ENCODE data around the gene TTC34.

Gene TTC34

GRCh38 chr1:2611621-2612437 is 189.7 kb downstream of the TTC34 start:
- Histone ChIP-seq H3K27me3 (ENCODE audit: insufficient read depth, low read length) (peaks cover 46% of the 10 kb centered on the region), H3K27ac (ENCODE audit: low read depth, low read length) (no peak overlapping the region), H3K4me3 (ENCODE audit: low read depth, low read length) (no peak overlapping the region)

GRCh38 chr1:2611031-2611501 is 190.4 kb downstream of the TTC34 start:
- Histone ChIP-seq H3K36me3 (ENCODE audit: insufficient read depth, low read length) (no peaks in the 10 kb centered on the region), H3K4me1 (ENCODE audit: control insufficient read depth, insufficient read depth, low read length, unreplicated experiment) (peaks cover 8% of the 10 kb centered on the region), H3K27ac (ENCODE audit: low read depth, low read length) (no peak overlapping the region), H2AFZ (ENCODE audit: low read length, unreplicated experiment) (no peak overlapping the region), H3K79me2 (ENCODE audit: control insufficient read depth, insufficient read depth, low read length, unreplicated experiment) (no peaks in the 10 kb centered on the region), H3K4me3 (ENCODE audit: low read depth, low read length) (peak overlapping the region; percentile 40; the same call in 1 of the 2 replicates), H3K27me3 (ENCODE audit: insufficient read depth, low read length) (peaks cover 41% of the 10 kb centered on the region)

More at GRCh38 chr1:2611621-2612437, 189.7 kb downstream of the TTC34 start:
- Histone ChIP-seq H2AFZ (ENCODE audit: low read length, unreplicated experiment) (no peak overlapping the region), H3K79me2 (ENCODE audit: control insufficient read depth, insufficient read depth, low read length, unreplicated experiment) (no peaks in the 10 kb centered on the region), H3K36me3 (ENCODE audit: insufficient read depth, low read length) (no peaks in the 10 kb centered on the region), H3K4me1 (ENCODE audit: control insufficient read depth, insufficient read depth, low read length, unreplicated experiment) (peaks cover 8% of the 10 kb centered on the region)

GRCh38 chr1:2610036-2610959 is 191.2 kb downstream of the TTC34 start:
- Histone ChIP-seq H3K4me3 (ENCODE audit: low read depth, low read length) (peak overlapping the region; percentile 40; the same call in 1 of the 2 replicates), H3K27me3 (ENCODE audit: insufficient read depth, low read length) (peaks cover 39% of the 10 kb centered on the region), H3K79me2 (ENCODE audit: control insufficient read depth, insufficient read depth, low read length, unreplicated experiment) (no peaks in the 10 kb centered on the region), H3K27ac (ENCODE audit: low read depth, low read length) (no peak overlapping the region), H3K4me1 (ENCODE audit: control insufficient read depth, insufficient read depth, low read length, unreplicated experiment) (peaks cover 8% of the 10 kb centered on the region), H2AFZ (ENCODE audit: low read length, unreplicated experiment) (no peak overlapping the region), H3K36me3 (ENCODE audit: insufficient read depth, low read length) (no peaks in the 10 kb centered on the region)

GRCh38 chr1:2609319-2610035 is 192.0 kb downstream of the TTC34 start:
- H3K27me3 ChIP-seq (ENCODE audit: insufficient read depth, low read length), result peaks cover 35% of the 10 kb centered on the region

GRCh38 chr1:2607641-2608091 is 193.8 kb downstream of the TTC34 start:
- peaks cover 8% of the 10 kb centered on the region for H3K4me1 ChIP-seq (ENCODE audit: control insufficient read depth, insufficient read depth, low read length, unreplicated experiment)

More at GRCh38 chr1:2609319-2610035, 192.0 kb downstream of the TTC34 start:
- Histone ChIP-seq H3K36me3 (ENCODE audit: insufficient read depth, low read length) (no peaks in the 10 kb centered on the region), H3K4me1 (ENCODE audit: control insufficient read depth, insufficient read depth, low read length, unreplicated experiment) (peaks cover 8% of the 10 kb centered on the region), H3K27ac (ENCODE audit: low read depth, low read length) (no peak overlapping the region), H2AFZ (ENCODE audit: low read length, unreplicated experiment) (no peak overlapping the region), H3K4me3 (ENCODE audit: low read depth, low read length) (no peak overlapping the region), H3K79me2 (ENCODE audit: control insufficient read depth, insufficient read depth, low read length, unreplicated experiment) (no peaks in the 10 kb centered on the region)

GRCh38 chr1:2606881-2607621 is 194.4 kb downstream of the TTC34 start:
- Histone ChIP-seq H3K4me3 (ENCODE audit: low read depth, low read length) (no peak overlapping the region), H3K27me3 (ENCODE audit: insufficient read depth, low read length) (peaks cover 31% of the 10 kb centered on the region), H2AFZ (ENCODE audit: low read length, unreplicated experiment) (no peak overlapping the region), H3K79me2 (ENCODE audit: control insufficient read depth, insufficient read depth, low read length, unreplicated experiment) (no peaks in the 10 kb centered on the region), H3K36me3 (ENCODE audit: insufficient read depth, low read length) (no peaks in the 10 kb centered on the region), H3K27ac (ENCODE audit: low read depth, low read length) (no peak overlapping the region), H3K4me1 (ENCODE audit: control insufficient read depth, insufficient read depth, low read length, unreplicated experiment) (peaks cover 8% of the 10 kb centered on the region)

More at GRCh38 chr1:2607641-2608091, 193.8 kb downstream of the TTC34 start:
- Histone ChIP-seq H3K36me3 (ENCODE audit: insufficient read depth, low read length) (no peaks in the 10 kb centered on the region), H3K27me3 (ENCODE audit: insufficient read depth, low read length) (peaks cover 35% of the 10 kb centered on the region), H2AFZ (ENCODE audit: low read length, unreplicated experiment) (no peak overlapping the region), H3K79me2 (ENCODE audit: control insufficient read depth, insufficient read depth, low read length, unreplicated experiment) (no peaks in the 10 kb centered on the region), H3K4me3 (ENCODE audit: low read depth, low read length) (no peak overlapping the region), H3K27ac (ENCODE audit: low read depth, low read length) (no peak overlapping the region)

- H2AFZ ChIP-seq (ENCODE audit: low read length, unreplicated experiment), result no peak overlapping the region
- H3K79me2 ChIP-seq (ENCODE audit: control insufficient read depth, insufficient read depth, low read length, unreplicated experiment), result no peaks in the 10 kb centered on the region
- H3K27me3 ChIP-seq (ENCODE audit: insufficient read depth, low read length), result peaks cover 37% of the 10 kb centered on the region
- H3K4me3 ChIP-seq (ENCODE audit: low read depth, low read length), result no peak overlapping the region
- H3K27ac ChIP-seq (ENCODE audit: low read depth, low read length), result no peak overlapping the region
- H3K36me3 ChIP-seq (ENCODE audit: insufficient read depth, low read length), result no peaks in the 10 kb centered on the region
- H3K4me1 ChIP-seq (ENCODE audit: control insufficient read depth, insufficient read depth, low read length, unreplicated experiment), result peaks cover 8% of the 10 kb centered on the region
Measured at GRCh38 chr1:2606396-2606880, 195.1 kb downstream of the TTC34 start.

GRCh38 chr1:2605509-2606395 is 195.7 kb downstream of the TTC34 start:
- Histone ChIP-seq H3K27ac (ENCODE audit: low read depth, low read length) (no peak overlapping the region), H3K4me3 (ENCODE audit: low read depth, low read length) (no peak overlapping the region), H3K27me3 (ENCODE audit: insufficient read depth, low read length) (peaks cover 44% of the 10 kb centered on the region)

More at GRCh38 chr1:2605509-2606395, 195.7 kb downstream of the TTC34 start:
- no peaks in the 10 kb centered on the region for H3K79me2 ChIP-seq (ENCODE audit: control insufficient read depth, insufficient read depth, low read length, unreplicated experiment)
- peaks cover 5% of the 10 kb centered on the region for H3K4me1 ChIP-seq (ENCODE audit: control insufficient read depth, insufficient read depth, low read length, unreplicated experiment)
- H2AFZ ChIP-seq (ENCODE audit: low read length, unreplicated experiment), result no peak overlapping the region
- H3K36me3 ChIP-seq (ENCODE audit: insufficient read depth, low read length), result no peaks in the 10 kb centered on the region

All from ACC112 (cell line).